Measurements from ENCODE around the gene ZNF624. TPM values are rescaled to one million over a fixed set of nuclear protein-coding genes. Genes with fewer than 3 reads are reported as not detected.
A peak's percentile ranks its signal among the peaks of the same experiment; 100 is the strongest.

ZNF624 gene
- total and polyA plus RNA-seq, 11 donors, result 0.55 to 5.6 (median 1.7) TPM

- WGBS, 4 donors, result 5 to 9% (median 8%) methylated on average over 8 of the region's 8 CpGs
- Histone ChIP-seq H3K9me3 (no peaks in the 10 kb centered on the region), H3K27me3 (no peaks in the 10 kb centered on the region), H3K36me3 (peaks cover 0 to 14% (median 6%) of the 10 kb centered on the region in 9 donors), H3K27ac (peak overlapping the region; percentile 87 to 98 (median 94)), H3K4me1 (peaks cover 0 to 19% (median 5%) of the 10 kb centered on the region in 12 donors), H3K4me3 (peak overlapping the region; percentile 46 to 91 (median 68))
- DNase-seq (no peak), ATAC-seq (no peak)
- intact Hi-C loops (cut with DNase I), result loop anchor here in 1 of 10 donors (5.0 kb wide), 1 partner anchor 66 kb away; no protein-coding TSS in a partner anchor
- TF ChIP-seq POLR2A (IDR thresholded peaks at IDR 0.05), result no peak
- no peak for TF ChIP-seq CTCF (IDR thresholded peaks at IDR 0.05)
Measured at GRCh38 chr17:16652847-16653366, 743 bp downstream of the ZNF624 start.

GRCh38 chr17:16652252-16652651 lies 1.4 kb downstream of the ZNF624 start:
- Histone ChIP-seq H3K9me3 (no peaks in the 10 kb centered on the region), H3K27me3 (no peaks in the 10 kb centered on the region), H3K27ac (peak overlapping the region in 7 of 12 donors; percentile 87 to 98 (median 94)), H3K4me3 (peak overlapping the region in 2 of 12 donors; percentile 70 to 79), H3K36me3 (peaks cover 0 to 20% (median 9%) of the 10 kb centered on the region in 9 donors), H3K4me1 (peaks cover 0 to 19% (median 5%) of the 10 kb centered on the region in 12 donors)
- TF ChIP-seq POLR2A (IDR thresholded peaks at IDR 0.05) (no peak), CTCF (IDR thresholded peaks at IDR 0.05) (no peak)
- 95 to 97% (median 95%) methylated on average over 4 of the region's 4 CpGs for WGBS, 4 donors
- DNase-seq, result no peak
- intact Hi-C loops (cut with DNase I), result loop anchor here in 1 of 10 donors (5.0 kb wide), 1 partner anchor 65 kb away; no protein-coding TSS in a partner anchor
- no peak for ATAC-seq

DNA sequence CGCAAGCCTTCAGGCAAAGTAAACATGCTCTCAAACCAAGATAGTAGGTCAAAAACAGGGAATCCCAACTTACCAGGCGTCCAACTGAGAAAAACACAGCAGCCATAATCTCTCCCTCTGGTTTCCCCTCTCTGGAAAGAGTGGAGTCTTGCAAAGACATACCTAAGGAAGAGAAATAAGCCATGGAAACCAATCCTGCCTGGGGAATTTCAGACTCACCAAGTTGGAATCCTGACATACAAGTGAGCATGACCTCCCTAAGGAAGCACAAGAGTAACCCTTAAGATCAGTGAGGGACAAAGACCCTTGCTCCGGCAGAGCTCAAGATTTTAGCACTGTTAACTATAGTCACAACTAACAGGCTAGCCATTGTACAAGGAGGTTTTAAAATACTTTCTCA lies 4.1 kb downstream of the ZNF624 start:
- no peak overlapping the region for H3K4me3 ChIP-seq
- TF ChIP-seq POLR2A (IDR thresholded peaks at IDR 0.05) (no peak), CTCF (IDR thresholded peaks at IDR 0.05) (no peak)
- no peaks in the 10 kb centered on the region for H3K27me3 ChIP-seq
- ATAC-seq (no peak), DNase-seq (no peak)
- intact Hi-C loops (cut with DNase I), result no loop called here
- peaks cover 0 to 19% (median 5%) of the 10 kb centered on the region in 12 donors for H3K4me1 ChIP-seq
- no peaks in the 10 kb centered on the region for H3K9me3 ChIP-seq
- WGBS, 4 donors, result 92 to 98% (median 96%) methylated on average over 3 of the region's 3 CpGs
- H3K36me3 ChIP-seq, result peaks cover 0 to 42% (median 23%) of the 10 kb centered on the region in 9 donors
- no peak overlapping the region for H3K27ac ChIP-seq

- DNase-seq (no peak), ATAC-seq (no peak)
- WGBS, 4 donors, result 67 to 82% (median 78%) methylated on average over 1 of the region's 1 CpG
- peaks cover 0 to 6% (median 0%) of the 10 kb centered on the region in 12 donors for H3K9me3 ChIP-seq
- no peak overlapping the region for H3K27ac ChIP-seq
- H3K36me3 ChIP-seq, result peaks cover 0 to 31% (median 6%) of the 10 kb centered on the region in 9 donors
- no peak overlapping the region for H3K4me3 ChIP-seq
- no peaks in the 10 kb centered on the region for H3K4me1 ChIP-seq
- TF ChIP-seq POLR2A (IDR thresholded peaks at IDR 0.05) (no peak), CTCF (IDR thresholded peaks at IDR 0.05) (no peak)
- intact Hi-C loops (cut with DNase I), result no loop called here
- H3K27me3 ChIP-seq, result no peaks in the 10 kb centered on the region
Measured at GRCh38 chr17:16639438-16639837, 14.2 kb downstream of the ZNF624 start.

Measured in heart left ventricle (tissue), 16 donors.